ENCODE results near the gene SECTM1. TPM values are rescaled to one million over a fixed set of nuclear protein-coding genes. Genes with fewer than 3 reads are reported as not detected.

Gene SECTM1
- total RNA-seq, 6 experiments from 2014 or later = 1.7 to 3.9 (median 2.8) TPM

DNA sequence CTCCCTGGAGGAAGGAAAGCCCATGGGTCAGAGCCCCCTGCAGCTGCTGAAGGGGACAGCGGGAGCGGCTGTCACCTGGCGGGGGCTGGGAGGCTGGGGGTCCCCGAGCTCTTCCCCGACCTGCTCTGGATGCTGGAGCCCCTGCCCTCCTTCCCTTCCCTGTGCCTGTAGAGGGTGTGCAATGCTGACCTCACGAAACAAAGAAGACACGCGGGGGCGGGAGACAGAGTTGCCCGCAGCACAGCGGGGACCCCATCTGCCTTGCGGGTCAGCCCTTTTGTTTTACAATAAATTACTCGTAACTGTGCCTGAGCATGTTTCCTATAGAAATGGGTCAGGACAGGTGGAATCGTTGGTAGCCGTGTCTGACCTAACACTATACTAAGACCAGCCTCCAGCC, 6.3 kb downstream of the SECTM1 start:
- H3K9me3 Mint-ChIP-seq = no peaks in the 10 kb centered on the region
- H3K27ac Mint-ChIP-seq = no peak overlapping the region
- H3K36me3 Mint-ChIP-seq (ENCODE audit: low read depth) = no peaks in the 10 kb centered on the region
- no peak overlapping the region for H3K4me3 Mint-ChIP-seq
- TF ChIP-seq, protein P1, sequence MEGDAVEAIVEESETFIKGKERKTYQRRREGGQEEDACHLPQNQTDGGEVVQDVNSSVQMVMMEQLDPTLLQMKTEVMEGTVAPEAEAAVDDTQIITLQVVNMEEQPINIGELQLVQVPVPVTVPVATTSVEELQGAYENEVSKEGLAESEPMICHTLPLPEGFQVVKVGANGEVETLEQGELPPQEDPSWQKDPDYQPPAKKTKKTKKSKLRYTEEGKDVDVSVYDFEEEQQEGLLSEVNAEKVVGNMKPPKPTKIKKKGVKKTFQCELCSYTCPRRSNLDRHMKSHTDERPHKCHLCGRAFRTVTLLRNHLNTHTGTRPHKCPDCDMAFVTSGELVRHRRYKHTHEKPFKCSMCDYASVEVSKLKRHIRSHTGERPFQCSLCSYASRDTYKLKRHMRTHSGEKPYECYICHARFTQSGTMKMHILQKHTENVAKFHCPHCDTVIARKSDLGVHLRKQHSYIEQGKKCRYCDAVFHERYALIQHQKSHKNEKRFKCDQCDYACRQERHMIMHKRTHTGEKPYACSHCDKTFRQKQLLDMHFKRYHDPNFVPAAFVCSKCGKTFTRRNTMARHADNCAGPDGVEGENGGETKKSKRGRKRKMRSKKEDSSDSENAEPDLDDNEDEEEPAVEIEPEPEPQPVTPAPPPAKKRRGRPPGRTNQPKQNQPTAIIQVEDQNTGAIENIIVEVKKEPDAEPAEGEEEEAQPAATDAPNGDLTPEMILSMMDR (IDR thresholded peaks at IDR 0.05) = no peak
- DNase-seq = no peak
- H3K27me3 Mint-ChIP-seq (ENCODE audit: insufficient read depth) = peaks cover 8% of the 10 kb centered on the region
- H3K4me1 Mint-ChIP-seq (ENCODE audit: low read depth) = no peaks in the 10 kb centered on the region

DNA sequence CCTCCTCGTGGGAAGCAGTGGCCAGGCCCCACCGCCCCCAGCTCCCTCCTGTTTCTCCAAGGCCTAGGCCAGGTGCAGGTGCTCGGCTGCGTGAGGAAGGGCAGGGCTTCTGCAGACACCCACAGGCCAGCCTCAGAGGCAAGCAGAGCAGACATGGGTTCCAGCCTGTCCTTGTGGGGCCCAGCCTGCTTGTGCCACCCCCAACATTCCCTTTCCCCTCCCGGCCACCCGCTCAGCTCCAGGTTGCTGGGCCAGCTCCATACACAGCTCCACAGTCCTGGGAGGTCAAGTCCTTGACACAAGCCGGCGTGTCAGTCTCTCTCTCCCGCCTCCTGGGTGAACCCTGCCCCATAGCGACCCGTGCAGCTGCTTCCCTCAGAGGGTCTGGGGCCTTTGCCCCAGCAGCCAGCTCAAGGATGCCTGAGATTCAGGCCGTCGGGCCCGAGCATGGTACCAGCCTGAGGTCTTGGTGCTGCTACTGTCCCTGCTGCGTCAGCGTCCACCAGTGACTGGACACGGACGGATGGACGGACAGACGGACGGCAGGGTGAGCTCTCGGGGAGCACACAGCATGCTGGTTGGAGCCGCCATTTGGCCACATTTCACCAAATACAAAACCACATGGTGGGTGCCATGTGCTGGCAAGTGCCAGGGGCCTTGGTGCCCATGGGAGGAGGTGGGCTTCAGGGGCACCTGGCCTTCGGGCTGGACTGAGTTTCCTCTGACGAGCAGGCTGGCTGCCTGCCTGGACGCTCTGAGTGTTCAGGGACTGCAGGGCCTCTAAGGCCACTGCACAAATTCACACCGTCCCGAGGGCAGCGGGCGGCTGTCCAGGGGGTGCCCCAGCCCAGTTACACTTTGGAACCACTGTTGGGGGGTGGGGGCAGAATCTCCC, 8.0 kb downstream of the SECTM1 start:
- Mint-ChIP-seq H3K4me3 (no peak overlapping the region), H3K27ac (no peak overlapping the region), H3K4me1 (ENCODE audit: low read depth) (no peaks in the 10 kb centered on the region), H3K27me3 (ENCODE audit: insufficient read depth) (peaks cover 2% of the 10 kb centered on the region), H3K36me3 (ENCODE audit: low read depth) (no peaks in the 10 kb centered on the region), H3K9me3 (no peaks in the 10 kb centered on the region)
- TF ChIP-seq, protein P1 (IDR thresholded peaks at IDR 0.05) = no peak
- no peak for DNase-seq

DNA sequence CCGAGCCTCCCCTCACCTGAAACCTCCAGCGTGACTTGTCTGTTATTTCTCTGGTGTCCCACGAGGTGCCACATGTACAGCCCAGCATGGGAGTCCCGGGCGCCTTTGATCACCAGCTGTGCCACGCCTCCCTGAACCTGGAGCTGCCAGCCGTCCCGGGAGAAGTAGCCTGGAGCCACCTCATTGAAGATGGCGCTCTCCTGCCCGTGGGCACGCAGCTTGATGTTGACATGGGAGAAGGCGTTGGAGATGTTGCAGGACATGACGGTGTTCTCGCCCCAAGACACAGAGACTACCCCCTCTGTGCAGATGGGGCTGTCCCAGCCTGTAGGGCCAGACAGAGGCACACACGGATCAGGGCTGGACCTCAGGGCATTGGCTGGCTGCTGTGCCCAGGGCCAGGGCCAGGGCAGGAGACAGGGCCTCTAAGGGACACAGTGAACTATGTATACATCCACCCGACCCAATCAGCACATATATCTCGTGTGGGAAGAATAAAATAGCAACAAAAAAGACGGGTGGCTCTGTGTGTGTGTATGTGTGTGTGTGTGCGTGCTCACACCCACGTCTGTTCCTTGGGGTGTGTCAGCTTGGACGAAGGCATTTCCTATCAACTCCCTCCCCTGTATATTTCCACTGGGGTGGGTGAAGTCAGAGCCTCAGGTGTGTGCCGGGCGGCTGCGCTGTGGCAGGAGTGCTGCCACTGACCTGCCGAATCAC, 8.8 kb downstream of the SECTM1 start:
- peaks cover 2% of the 10 kb centered on the region for H3K27me3 Mint-ChIP-seq (ENCODE audit: insufficient read depth)
- H3K27ac Mint-ChIP-seq = no peak overlapping the region
- TF ChIP-seq, protein P1 (IDR thresholded peaks at IDR 0.05) = no peak
- H3K4me3 Mint-ChIP-seq = no peak overlapping the region
- no peak for DNase-seq
- no peaks in the 10 kb centered on the region for H3K9me3 Mint-ChIP-seq
- no peaks in the 10 kb centered on the region for H3K36me3 Mint-ChIP-seq (ENCODE audit: low read depth)
- H3K4me1 Mint-ChIP-seq (ENCODE audit: low read depth) = no peaks in the 10 kb centered on the region

DNA sequence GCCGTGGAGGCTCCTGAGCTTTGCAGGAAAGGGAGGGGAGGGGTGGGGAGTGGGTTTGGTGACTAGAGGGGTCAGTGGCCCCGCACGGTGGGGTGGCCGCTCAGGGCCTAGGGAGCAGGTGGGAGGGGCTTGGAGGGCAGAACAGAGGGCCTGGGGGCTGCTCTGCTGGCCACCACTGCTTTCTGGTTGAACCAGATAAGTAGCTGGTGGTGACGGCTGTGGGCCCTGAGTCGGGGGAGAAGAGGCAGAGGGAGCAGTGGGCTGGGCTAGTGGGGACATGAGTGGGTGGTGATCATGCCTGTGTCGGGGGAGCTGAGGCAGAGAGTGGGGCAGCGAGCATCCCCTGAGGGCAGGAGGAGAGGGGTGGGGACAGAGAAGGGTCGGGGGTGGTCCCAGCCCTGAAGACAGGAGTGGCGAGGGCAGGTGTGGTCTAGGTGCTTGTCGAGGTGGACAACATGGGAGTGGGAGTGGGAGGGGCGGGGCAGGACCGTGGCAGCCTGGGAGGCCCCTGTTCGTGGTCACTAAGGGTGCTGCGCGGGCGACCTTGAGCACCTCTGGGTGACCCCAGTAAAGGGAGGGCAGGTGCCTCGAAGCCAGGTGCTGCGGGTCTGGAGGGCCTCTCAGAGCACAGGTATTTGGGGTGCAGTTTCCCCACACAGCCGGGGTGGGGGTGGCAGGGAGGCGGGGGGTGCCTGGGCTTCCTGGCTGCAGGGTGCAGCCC, 9.9 kb downstream of the SECTM1 start:
- TF ChIP-seq, protein P1 (IDR thresholded peaks at IDR 0.05) = no peak
- DNase-seq = no peak
- no peak overlapping the region for H3K27ac Mint-ChIP-seq
- H3K27me3 Mint-ChIP-seq (ENCODE audit: insufficient read depth) = peaks cover 2% of the 10 kb centered on the region
- H3K9me3 Mint-ChIP-seq = no peaks in the 10 kb centered on the region
- H3K4me1 Mint-ChIP-seq (ENCODE audit: low read depth) = no peaks in the 10 kb centered on the region
- no peak overlapping the region for H3K4me3 Mint-ChIP-seq
- H3K36me3 Mint-ChIP-seq (ENCODE audit: low read depth) = no peaks in the 10 kb centered on the region

DNA sequence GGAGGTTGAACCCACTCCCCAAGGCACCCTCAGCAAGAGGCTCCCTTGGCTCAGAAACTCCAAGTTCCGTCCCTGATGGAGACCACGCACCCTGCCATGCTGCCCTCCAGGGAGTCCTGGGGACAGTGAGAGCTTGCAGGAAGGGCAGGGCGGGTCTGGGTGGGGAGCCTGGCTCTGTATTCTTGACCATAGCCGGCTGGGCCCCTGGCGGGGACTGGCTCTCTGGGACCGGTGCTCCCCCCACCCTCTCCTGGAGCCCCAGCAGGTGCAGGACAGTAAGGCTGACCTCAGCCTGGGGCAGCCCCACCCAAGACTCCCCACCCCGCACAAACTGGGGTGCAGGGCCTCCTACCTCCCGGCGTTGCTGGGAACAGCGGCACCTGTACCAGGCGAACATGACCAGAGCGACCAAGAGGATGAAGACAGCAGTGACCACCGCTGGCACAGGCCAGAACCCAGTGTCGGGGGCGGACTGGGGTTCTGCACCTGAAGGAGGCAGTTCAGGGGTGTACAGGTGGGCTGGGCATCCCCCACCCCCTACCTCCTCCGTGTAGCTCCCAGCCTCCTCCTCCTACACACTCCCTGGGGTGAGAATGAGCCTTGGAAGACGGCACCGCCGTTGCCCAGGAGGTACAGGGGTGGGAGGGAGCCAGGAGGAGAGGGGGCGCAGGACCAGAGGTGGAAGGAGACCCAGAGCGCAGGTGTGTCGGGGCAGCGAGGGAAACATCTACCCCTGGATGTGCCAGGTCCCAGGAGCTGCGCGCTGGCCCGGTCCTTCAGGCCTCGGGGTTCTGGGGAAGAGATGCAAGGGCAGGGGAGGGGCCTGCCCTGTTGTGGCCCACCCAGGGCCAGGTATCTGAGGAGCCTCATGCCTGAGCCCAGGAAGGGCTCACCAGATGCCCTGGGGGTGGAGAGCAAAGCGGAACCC, 10.8 kb downstream of the SECTM1 start:
- H3K9me3 Mint-ChIP-seq = no peaks in the 10 kb centered on the region
- no peak overlapping the region for H3K4me3 Mint-ChIP-seq
- no peaks in the 10 kb centered on the region for H3K4me1 Mint-ChIP-seq (ENCODE audit: low read depth)
- TF ChIP-seq, protein P1 (IDR thresholded peaks at IDR 0.05) = no peak
- H3K27ac Mint-ChIP-seq = no peak overlapping the region
- no peak for DNase-seq
- H3K27me3 Mint-ChIP-seq (ENCODE audit: insufficient read depth) = peaks cover 2% of the 10 kb centered on the region
- no peaks in the 10 kb centered on the region for H3K36me3 Mint-ChIP-seq (ENCODE audit: low read depth)
